Peyer's patch (tissue), 4 donors: ENCODE data around the gene ADCY2. TPM values are rescaled to one million over a fixed set of nuclear protein-coding genes. Genes with fewer than 3 reads are reported as not detected.

Source experiments
- DNase-seq, 3 donors: peaks; one replicate each; pipeline ENCODE4 v3.0.0-alpha.2; 2017 to 2019
- H3K27ac ChIP-seq, 4 donors: fragments of 200-600 bp; sonication (generic); one replicate each; pipeline ENCODE4 v1.5.1; 2016 to 2019
- H3K27me3 ChIP-seq, 2 donors: fragments of 200-600 bp; sonication (generic); one replicate each; pipeline ENCODE4 v1.5.1; 2019
- H3K36me3 ChIP-seq, 3 donors: fragments of 200-600 bp; sonication (generic); one replicate each; pipeline ENCODE4 v1.5.1; 2016 to 2019
- H3K4me1 ChIP-seq, 4 donors: fragments of 200-600 bp; sonication (generic); one replicate each; pipeline ENCODE4 v1.5.1; 2016 to 2019
- H3K4me3 ChIP-seq, 4 donors: fragments of 200-600 bp; sonication (generic); 1 replicate in 3 of 4; 2 replicates in 1 of 4; pipeline ENCODE4 v1.5.1; 2016 to 2019; ENCODE audit warnings: mild to moderate bottlenecking in 1 of 4
- H3K9me3 ChIP-seq, 4 donors: fragments of 200-600 bp; sonication (generic); one replicate each; pipeline ENCODE4 v1.5.1; 2016 to 2019; ENCODE audit warnings: mild to moderate bottlenecking in 1 of 4
- CTCF ChIP-seq, 6 experiments: fragments of 450-650 bp in 4 of 6; fragments of 200-600 bp in 2 of 6; sonication (generic) in 1 of 6; IDR thresholded peaks; one replicate each; pipeline ENCODE4 v1.5.1; 2017 to 2019; ENCODE audit warnings: antibody characterized with exemption in 6 of 6, mild to moderate bottlenecking in 3 of 6, moderate library complexity in 1 of 6
- POLR2A ChIP-seq, 2 donors: fragments of 450-650 bp; IDR thresholded peaks; one replicate each; pipeline ENCODE4 v1.5.1; 2017; ENCODE audit warnings: antibody characterized with exemption in 2 of 2, mild to moderate bottlenecking in 2 of 2, moderate library complexity in 2 of 2
- total RNA-seq, 4 donors: library from RNA; depleted of rRNA; stranded (reverse); fragments of >200 nt; gene quantifications; one replicate each; pipeline ENCODE4 v1.1.0, GENCODE V29; 2016

The ADCY2 gene
- total RNA-seq, 4 donors from 2014 or later: 0.53 to 12.4 (median 5.1) TPM

DNA sequence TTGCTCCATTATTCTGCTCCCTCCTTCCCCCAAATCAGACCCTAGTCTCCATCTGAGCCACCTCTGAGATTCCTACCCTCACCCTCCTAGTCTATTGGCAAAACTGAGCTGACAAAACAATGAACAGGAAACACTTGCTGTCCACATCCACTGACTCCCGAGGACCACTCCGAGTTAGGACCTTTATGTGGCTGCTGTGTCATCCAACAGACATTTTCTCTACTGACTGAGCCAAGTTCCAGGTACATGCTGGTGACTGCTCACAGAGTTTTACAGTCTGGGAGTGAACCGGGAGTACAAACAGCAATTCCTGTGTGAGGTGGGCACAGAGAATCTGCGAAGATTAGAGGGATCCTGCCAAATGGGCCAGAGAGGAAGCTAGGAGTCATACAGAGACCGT is 415.8 kb downstream of the ADCY2 start:
- no peak overlapping the region for H3K4me3 ChIP-seq
- TF ChIP-seq CTCF (IDR thresholded peaks at IDR 0.05) (no peak), POLR2A (IDR thresholded peaks at IDR 0.05) (no peak)
- DNase-seq: no peak
- H3K27me3 ChIP-seq: no peaks in the 10 kb centered on the region
- no peaks in the 10 kb centered on the region for H3K36me3 ChIP-seq
- H3K4me1 ChIP-seq: no peaks in the 10 kb centered on the region
- no peaks in the 10 kb centered on the region for H3K9me3 ChIP-seq
- no peak overlapping the region for H3K27ac ChIP-seq

DNA sequence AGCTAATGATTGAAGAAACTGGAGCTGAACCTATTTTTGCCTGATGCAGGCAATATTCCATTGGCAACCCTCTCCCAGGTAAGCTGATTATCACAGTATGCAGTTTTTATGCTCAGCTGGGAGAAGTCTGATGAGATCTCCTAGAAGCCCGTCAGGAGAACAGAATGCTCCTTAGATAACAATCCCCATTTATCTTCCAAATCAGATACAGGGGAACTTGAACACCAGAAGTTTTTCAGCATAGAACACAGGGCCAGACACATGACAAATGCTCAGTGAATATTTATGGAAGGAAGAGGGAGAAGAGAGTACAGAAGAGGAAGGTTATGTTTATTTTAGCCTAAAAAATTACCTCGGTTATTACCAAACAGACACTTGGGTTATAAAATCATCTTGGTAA is 417.1 kb downstream of the ADCY2 start:
- H3K9me3 ChIP-seq: no peaks in the 10 kb centered on the region
- no peak for DNase-seq
- H3K36me3 ChIP-seq: no peaks in the 10 kb centered on the region
- H3K27ac ChIP-seq: no peak overlapping the region
- no peak overlapping the region for H3K4me3 ChIP-seq
- no peak for TF ChIP-seq POLR2A (IDR thresholded peaks at IDR 0.05)
- TF ChIP-seq CTCF (IDR thresholded peaks at IDR 0.05): no peak
- no peaks in the 10 kb centered on the region for H3K27me3 ChIP-seq
- no peaks in the 10 kb centered on the region for H3K4me1 ChIP-seq

GRCh38 chr5:7813576-7813975 is 417.6 kb downstream of the ADCY2 start:
- no peaks in the 10 kb centered on the region for H3K27me3 ChIP-seq
- H3K4me3 ChIP-seq: no peak overlapping the region
- TF ChIP-seq POLR2A (IDR thresholded peaks at IDR 0.05) (no peak), CTCF (IDR thresholded peaks at IDR 0.05) (no peak)
- H3K9me3 ChIP-seq: no peaks in the 10 kb centered on the region
- no peaks in the 10 kb centered on the region for H3K4me1 ChIP-seq
- H3K36me3 ChIP-seq: no peaks in the 10 kb centered on the region
- DNase-seq: no peak
- no peak overlapping the region for H3K27ac ChIP-seq

GRCh38 chr5:7814816-7815215 is 418.9 kb downstream of the ADCY2 start:
- H3K27ac ChIP-seq: no peak overlapping the region
- no peaks in the 10 kb centered on the region for H3K4me1 ChIP-seq
- TF ChIP-seq CTCF (IDR thresholded peaks at IDR 0.05) (no peak), POLR2A (IDR thresholded peaks at IDR 0.05) (no peak)
- H3K9me3 ChIP-seq: no peaks in the 10 kb centered on the region
- no peaks in the 10 kb centered on the region for H3K36me3 ChIP-seq
- DNase-seq: no peak
- H3K27me3 ChIP-seq: no peaks in the 10 kb centered on the region
- H3K4me3 ChIP-seq: no peak overlapping the region

DNA sequence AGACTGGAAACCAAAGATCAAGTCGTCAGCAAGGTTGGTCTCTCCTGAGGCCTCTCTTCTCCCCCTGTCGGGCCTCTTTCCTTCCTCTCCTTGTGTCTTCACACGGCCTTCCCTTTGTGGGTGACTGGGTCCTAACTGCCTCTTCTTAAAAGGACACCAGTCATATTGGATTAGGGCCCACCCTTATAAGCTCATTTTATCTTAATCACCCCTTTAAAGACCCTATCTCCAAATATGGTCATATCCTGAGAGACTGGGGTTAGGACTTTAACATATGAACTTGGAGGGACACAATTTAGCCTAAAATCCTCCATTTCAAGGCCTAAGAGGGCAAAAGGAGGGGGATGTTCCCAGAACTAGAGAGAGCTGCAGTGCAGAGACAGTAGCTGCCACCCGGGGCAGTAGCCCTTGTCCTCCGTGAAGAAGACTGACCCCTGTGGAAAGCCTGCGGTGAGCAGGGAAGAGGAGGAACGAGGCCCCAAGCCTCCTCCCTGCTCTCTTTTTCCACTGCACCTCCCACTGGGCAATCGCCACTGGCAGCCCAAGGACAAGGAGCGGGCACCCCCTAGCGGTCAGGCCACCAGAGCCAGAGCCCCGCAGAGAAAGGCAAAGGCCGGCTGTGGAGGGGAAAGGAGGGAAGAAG is 420.1 kb downstream of the ADCY2 start:
- Histone ChIP-seq H3K27me3 (no peaks in the 10 kb centered on the region), H3K9me3 (no peaks in the 10 kb centered on the region), H3K4me3 (no peak overlapping the region), H3K27ac (no peak overlapping the region), H3K36me3 (no peaks in the 10 kb centered on the region), H3K4me1 (no peaks in the 10 kb centered on the region)
- TF ChIP-seq CTCF (IDR thresholded peaks at IDR 0.05): peak; percentile 19 to 71 (median 60)
- no peak for TF ChIP-seq POLR2A (IDR thresholded peaks at IDR 0.05)
- peak; percentile 42 to 80 (median 78) for DNase-seq

- Histone ChIP-seq H3K36me3 (no peaks in the 10 kb centered on the region), H3K4me1 (no peaks in the 10 kb centered on the region), H3K4me3 (no peak overlapping the region), H3K27me3 (no peaks in the 10 kb centered on the region), H3K9me3 (no peaks in the 10 kb centered on the region), H3K27ac (no peak overlapping the region)
- TF ChIP-seq POLR2A (IDR thresholded peaks at IDR 0.05): no peak
- TF ChIP-seq CTCF (IDR thresholded peaks at IDR 0.05): peak in 1 of 6 experiments; percentile 2
- no peak for DNase-seq
These were observed 420.6 kb downstream of the ADCY2 start for GRCh38 chr5:7816535-7816901.
